NCI-H2107 (cell line): ENCODE results near the gene BBS4.
"Not testable (repeated sequence)": the region's sequence is repeated elsewhere in the genome, so short reads cannot be mapped to it uniquely, and the experiment has no call there.

Experiments
- DNase-seq: peaks from one replicate; lab custom pipeline; 2025; lab: John Stamatoyannopoulos, UW

The BBS4 gene

GRCh38 chr15:72698938-72699337 lies 12.9 kb downstream of the BBS4 start:
- DNase-seq: no peak

- DNase-seq: no peak
Measured at GRCh38 chr15:72700076-72700475, 14.1 kb downstream of the BBS4 start.

GRCh38 chr15:72706266-72706665 lies 20.3 kb downstream of the BBS4 start:
- no peak for DNase-seq

DNA sequence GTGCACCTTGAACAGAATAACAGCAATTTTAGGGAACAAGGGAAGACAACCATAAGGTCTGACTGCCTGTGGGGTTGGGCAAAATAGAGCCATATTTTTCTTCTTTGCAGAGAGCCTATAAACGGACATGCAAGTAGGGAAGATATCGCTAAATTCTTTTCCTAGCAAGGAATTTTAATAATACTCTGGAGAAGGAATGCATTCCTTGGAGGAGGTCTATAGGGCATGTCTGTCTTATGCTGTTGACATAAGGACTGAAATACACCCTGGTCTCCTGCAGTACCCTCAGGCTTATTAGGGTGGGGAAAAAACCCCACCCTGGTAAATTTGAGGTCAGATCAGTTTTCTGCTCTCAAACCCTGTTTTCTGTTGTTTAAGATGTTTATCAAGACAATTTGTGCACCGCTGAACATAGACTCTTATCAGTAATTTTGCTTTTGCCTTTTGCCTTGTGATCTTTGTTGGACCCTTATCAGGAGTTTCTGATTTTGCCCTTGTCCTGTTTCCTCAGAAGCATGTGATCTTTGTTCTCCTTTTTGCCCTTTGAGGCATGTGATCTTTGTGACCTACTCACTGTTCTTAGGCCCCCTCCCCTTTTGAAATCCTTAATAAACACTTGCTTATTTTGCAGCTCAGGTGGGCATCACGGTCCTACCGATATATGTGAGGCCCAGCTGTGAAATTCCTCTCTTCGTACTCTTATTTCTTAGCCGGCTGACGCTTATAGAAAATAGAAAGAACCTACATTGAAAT lies 22.7 kb downstream of the BBS4 start:
- not testable (repeated sequence) for DNase-seq

- DNase-seq: peak; percentile 2
Measured at GRCh38 chr15:72722071-72722696, 36.2 kb downstream of the BBS4 start.

DNA sequence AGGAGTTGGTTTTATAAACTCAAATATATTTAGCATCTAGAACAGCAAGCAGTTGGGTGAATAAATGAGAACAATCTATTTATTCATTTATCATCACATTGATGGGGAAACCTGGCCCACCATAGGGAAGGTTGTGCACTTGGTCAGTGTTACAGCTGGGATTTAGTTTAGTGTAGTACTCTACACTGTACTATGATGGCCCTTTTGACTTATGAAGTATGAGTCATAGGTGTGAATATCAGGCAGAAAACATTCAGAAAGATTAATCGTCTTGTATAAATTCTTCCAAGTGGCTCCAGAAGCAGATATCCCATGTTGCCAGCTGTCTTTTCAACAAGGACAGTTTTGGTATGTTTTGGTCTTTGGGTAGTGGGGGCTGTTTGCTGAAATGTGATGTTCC lies 38.0 kb downstream of the BBS4 start:
- DNase-seq: no peak

DNA sequence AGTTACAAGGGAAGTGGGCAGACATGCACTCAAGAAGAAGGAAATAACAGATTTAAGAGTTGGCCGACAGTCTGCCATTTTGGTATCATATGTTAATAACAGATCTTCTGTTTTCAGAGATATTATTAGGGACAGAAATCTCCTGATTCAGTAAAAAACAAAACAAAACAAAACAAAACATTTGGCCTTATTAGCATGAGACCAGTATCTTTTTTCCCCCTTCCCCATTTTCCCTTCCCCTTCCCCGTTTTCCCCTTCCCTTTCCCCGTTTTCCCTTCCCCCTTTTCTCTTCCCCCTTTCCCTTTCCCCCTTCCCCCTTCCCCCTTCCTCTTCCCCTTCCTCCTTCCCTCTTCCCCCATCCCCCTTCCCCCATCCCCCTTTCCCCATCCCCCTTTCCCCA lies 39.4 kb downstream of the BBS4 start:
- no peak for DNase-seq

- not testable (repeated sequence) for DNase-seq
Measured at GRCh38 chr15:72725851-72726250, 39.8 kb downstream of the BBS4 start.

- no peak for DNase-seq
Measured at GRCh38 chr15:72727154-72727553, 41.1 kb downstream of the BBS4 start.

DNA sequence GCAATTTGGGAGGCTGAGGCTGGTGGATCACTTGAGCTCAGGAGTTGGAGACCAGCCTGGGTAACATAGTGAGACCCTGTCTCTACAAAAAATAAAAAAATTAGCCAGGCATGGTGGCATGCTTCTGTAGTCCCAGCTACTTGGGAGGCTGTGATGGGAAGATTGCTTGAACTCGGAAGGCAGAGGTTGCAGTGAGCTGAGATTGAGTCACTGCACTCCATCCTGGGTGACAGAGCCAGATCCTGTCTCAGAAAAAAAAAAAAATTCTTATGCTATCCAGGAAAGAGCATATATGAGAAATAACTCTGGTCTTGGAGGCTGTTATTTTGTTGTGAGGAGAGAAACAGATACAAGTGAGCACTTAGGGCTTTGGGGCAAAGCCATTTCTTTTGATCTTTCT lies 42.2 kb downstream of the BBS4 start:
- DNase-seq: not testable (repeated sequence)

DNA sequence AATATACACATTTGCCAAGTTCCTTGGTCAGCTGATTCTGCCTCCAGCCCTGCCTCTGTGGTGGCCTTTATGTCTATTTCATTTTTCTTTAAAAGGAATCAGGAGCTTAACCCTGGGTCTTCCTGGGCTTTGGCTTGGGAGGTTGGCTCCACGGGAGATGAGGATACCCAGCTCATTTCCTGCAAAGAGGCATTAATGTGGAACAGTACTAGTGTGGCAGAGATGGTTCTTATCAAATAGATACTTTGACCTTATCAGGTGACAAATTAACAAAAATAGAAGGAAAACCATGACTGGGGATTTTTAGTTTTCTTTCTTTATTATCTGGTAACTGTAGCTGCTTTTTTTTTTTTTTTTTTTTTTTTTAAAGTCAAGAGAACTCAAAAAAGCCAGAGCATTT lies 42.8 kb downstream of the BBS4 start:
- no peak for DNase-seq

- DNase-seq: no peak
Measured at GRCh38 chr15:72732086-72732485, 46.1 kb downstream of the BBS4 start.

DNA sequence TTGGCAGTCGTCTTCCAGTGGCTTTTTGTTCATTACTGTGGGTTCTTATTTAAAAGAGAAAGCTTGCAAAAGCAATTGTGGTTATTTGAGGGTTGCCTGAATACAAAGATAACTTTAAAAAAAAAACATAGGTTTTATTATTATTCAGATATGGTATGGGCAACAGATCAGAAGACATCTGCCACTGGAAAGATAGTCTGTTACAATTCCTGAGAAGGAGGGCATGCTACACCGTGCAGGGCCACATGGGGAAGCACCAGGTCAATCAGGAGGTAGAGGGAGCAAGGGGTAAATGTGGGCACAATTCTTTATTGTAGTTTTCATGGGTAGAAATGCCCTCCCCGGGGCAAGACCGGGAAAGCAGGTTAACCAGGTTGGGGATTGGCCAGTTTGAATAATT lies 46.5 kb downstream of the BBS4 start:
- no peak for DNase-seq

DNA sequence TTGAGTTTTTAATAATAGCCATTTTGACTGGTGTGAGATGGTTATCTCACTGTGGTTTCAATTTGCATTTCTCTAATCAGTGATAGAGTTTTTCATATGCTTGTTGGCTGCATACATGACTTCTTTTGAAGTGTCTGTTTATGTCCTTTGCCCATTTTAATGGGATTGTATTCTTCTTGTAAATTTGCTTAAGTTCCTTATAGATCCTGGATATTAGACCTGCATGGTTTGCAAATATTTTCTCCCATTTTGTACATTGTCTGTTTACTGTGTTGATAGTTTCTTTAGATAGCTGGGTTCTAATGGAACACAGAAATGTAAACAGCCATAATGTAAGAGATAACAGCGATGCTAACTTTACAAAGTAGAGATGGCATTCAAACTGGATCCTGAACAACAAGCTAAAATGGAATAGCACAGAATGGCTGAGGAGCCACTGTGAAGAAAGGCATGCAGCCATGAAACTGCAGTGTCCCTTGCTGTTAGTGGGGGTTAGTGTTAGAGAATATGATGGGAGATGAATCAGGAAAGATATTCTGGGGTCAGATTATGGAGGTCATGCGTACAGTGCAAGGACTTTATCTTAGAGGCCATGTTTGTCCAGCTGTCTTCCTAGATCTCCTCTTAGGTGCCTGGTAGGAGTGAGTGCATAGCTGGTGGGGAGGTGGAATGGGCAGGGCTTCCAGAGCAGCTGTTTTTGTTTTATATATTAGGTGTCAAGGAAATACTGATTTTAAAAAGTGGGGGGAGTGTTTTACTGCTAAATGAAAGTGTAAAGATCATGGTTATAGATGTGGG lies 48.1 kb downstream of the BBS4 start:
- DNase-seq: no peak

DNA sequence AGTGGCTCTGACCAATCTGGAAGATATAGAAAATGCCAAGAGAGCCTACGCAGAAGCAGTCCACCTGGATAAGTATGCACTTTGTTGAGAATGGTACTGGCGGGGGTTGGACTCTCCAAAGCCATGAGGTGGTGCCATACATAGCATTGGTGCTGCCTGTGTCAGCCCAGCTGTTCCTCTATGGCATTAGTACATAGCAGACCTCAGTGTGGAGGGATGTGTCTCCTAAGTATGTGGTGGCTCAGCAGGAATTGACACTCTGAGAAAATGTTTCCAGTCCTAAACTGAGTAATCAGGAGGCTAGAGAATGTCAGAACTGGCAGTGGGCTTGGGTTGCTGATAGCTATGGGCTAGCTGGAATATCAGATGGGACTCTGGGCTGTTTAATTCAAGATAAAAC lies 49.1 kb downstream of the BBS4 start:
- no peak for DNase-seq

- DNase-seq: no peak
Measured at GRCh38 chr15:72737061-72737460, 51.1 kb downstream of the BBS4 start.

DNA sequence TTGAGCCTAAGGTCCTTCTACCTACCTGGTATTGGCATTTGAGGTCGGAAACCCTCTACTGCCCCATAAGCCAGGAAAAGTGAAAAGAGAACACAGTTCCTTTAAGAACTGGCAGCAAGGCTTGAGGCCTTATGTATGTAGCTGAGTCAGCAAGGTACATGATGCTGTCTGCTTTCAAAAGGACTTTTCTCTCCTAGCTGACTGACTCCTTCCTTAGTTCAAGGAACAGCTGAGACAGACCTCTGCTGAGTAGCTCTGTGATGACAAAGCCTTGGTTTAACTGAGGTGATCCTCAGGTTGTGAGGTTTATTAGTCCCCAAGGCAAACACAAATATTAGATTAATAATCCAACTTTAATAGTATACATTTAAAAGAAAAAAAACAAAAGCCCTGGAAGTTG lies 51.7 kb downstream of the BBS4 start:
- DNase-seq: no peak

- no peak for DNase-seq
Measured at GRCh38 chr15:72740219-72740618, 54.2 kb downstream of the BBS4 start.

DNA sequence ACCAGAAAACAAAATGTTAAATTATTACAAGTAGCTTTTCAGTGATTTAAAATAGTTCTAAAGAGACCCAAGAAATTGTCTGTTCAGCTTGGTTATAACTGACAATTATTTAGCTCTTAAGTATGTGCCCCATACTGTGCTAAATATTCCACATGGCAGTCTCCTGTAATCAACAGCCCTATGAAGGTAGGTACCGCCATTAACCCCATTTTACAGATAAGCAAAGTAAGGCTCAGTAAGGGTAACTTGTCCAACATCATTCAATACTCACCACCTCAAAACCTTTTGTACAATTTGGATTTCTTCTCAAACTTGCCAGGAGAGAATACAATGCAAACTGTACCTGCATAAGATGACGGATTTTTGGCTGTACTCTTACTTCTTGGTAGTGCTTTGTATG lies 63.7 kb downstream of the BBS4 start:
- no peak for DNase-seq

DNA sequence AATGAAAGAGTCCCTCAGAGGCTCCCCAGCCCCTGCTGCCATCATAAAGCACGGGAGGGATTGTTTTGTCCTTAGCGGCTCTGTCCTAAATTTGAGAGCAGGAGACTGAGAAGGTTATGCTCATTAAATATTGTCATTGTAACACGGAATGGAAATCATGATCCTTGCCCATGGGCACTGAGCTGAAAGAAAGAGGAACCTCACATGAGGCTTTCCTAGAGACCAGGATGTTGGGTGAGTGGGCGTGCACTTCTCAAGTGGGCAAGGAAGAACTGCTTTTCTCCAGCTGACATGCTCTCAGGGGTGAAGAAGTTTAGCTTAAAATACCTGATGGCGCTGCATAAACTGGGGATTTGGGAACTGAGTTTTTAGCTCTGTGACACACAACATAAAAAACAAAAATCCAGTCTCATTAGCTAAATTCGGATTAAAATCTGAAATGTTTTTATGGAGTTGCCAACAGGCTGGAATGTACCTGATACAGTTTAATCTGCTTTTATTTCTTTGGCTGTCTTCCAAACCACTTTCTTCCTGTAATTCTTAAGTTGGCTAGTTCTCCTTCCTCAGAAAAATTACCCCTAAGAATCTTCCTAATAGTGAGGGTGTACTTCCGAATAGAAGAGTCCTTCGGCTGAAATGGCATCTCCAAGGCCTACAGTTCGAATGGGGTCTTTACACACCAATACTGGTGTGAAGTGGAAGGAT lies 65.9 kb downstream of the BBS4 start:
- no peak for DNase-seq

GRCh38 chr15:72754096-72754495 lies 68.1 kb downstream of the BBS4 start:
- DNase-seq: no peak

DNA sequence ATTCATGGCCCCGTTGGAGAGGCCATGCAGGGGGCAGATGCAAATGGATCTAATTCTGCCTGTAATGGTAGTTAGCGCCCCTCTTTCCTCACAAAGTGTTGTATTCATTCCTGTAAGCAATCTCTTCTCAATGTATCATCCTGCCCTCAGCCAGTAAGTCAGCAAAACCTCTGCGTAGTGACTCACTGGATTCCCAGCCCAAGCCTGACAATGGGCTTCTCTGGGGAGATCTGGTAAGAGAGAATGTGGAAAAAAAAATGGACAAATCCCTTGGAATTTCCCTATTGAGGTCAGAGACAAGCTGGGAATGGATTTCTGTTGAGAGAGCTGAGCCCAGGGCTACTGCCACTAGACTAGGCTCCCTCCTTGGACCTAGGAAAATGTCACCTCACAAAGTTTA lies 72.2 kb downstream of the BBS4 start:
- no peak for DNase-seq
